ENCODE results near the gene CFAP74.

- TF ChIP-seq POLR2A (IDR thresholded peaks at IDR 0.05; ENCODE audit: low read length) (no peak), GATA1 (IDR thresholded peaks at IDR 0.05; ENCODE audit: low read depth, low read length) (no peak)
Measured at GRCh38 chr1:1938276-1938573, 65.4 kb downstream of the CFAP74 start.

All from erythroblast (primary cell).